HepG2 (cell line): ENCODE results near the gene GATA3. TPM values are rescaled to one million over a fixed set of nuclear protein-coding genes. Genes with fewer than 3 reads are reported as not detected.

ENCODE experiments used
- ATAC-seq: fragments of 200-7000 bp; cut with Tn5 transposase; 3 replicates; pipeline ENCODE4 v1.9.1; 2020; ENCODE audit warnings: mild to moderate bottlenecking, moderate library complexity
- BruUV-seq: library from RNA; stranded (reverse); fragments of 400-500 nt; replicated peaks from 2 replicates; lab custom pipeline; 2021; lab: Mats Ljungman, UMichigan
- CTCF ChIA-PET: fragments of 300-600 bp; formaldehyde crosslinking; extraction: SDS; loops from one replicate; lab custom pipeline; 2021; ENCODE audit warnings: low total read pairs, inconsistent platforms, low intra/inter-chr PET ratio; lab: Yijun Ruan, JAX
- POLR2A ChIA-PET: fragments of 350-600 bp; sonication (Branson Sonifier 250); formaldehyde crosslinking; loops from one replicate; lab custom pipeline; 2020; ENCODE audit warnings: antibody characterized with exemption, inconsistent platforms; lab: Yijun Ruan, JAX
- DNase-seq: peaks from one replicate; pipeline ENCODE4 v3.0.0-alpha.2; 2015; ENCODE audit warnings: low spot score
- FAIRE-seq: peaks from 3 replicates; lab custom pipeline; 2011; peaks lifted over from hg19 to GRCh38; lab: Jason Lieb, UNC
- H2AFZ ChIP-seq: one replicate; pipeline ENCODE4 v1.6.1; 2011; ENCODE audit warnings: low read length, inconsistent platforms
- H3K27ac ChIP-seq: fragments of 300-600 bp; 3 replicates; pipeline ENCODE4 v1.8.0; 2011; ENCODE audit warnings: mixed run types, mild to moderate bottlenecking, mixed read lengths, low read length, inconsistent platforms; ENCODE audit not compliant: insufficient read depth; ENCODE audit errors: extremely low read length
- H3K27me3 ChIP-seq, 2 experiments: fragments of 200-600 bp in 1 of 2; 2 replicates in 1 of 2; 3 replicates in 1 of 2; pipeline versions ENCODE4 v1.6.0 to v1.8.0; 2011; ENCODE audit warnings: low read length in 2 of 2, mild to moderate bottlenecking in 2 of 2, moderate library complexity in 2 of 2, inconsistent platforms in 1 of 2; ENCODE audit not compliant: insufficient read depth in 2 of 2, control insufficient read depth in 1 of 2
- H3K36me3 ChIP-seq, 2 experiments: fragments of 200-600 bp in 1 of 2; replicated peaks in 1 of 2; 2 replicates in 1 of 2; 3 replicates in 1 of 2; pipeline versions ENCODE4 v1.5.1 to v1.8.0; 2011; ENCODE audit warnings: low read length in 2 of 2, inconsistent platforms in 1 of 2; ENCODE audit not compliant: insufficient read depth in 2 of 2, control insufficient read depth in 1 of 2
- H3K4me1 ChIP-seq: 2 replicates; pipeline ENCODE4 v1.5.1; 2012; ENCODE audit warnings: low read length, inconsistent platforms; ENCODE audit not compliant: insufficient read depth
- H3K4me2 ChIP-seq: 2 replicates; pipeline ENCODE4 v1.6.0; 2011; ENCODE audit warnings: low read depth, low read length, inconsistent platforms
- H3K4me3 ChIP-seq, 3 experiments: fragments of 200-600 bp in 1 of 3; sonication (generic), shearing (Covaris generic) in 1 of 3; replicated peaks in 1 of 3; 2 replicates each; pipeline ENCODE4 v1.5.1; 2011 to 2016; ENCODE audit warnings: low read length in 3 of 3, inconsistent platforms in 2 of 3, low read depth in 2 of 3, mild to moderate bottlenecking in 2 of 3, control low read depth in 1 of 3, mixed read lengths in 1 of 3; ENCODE audit not compliant: insufficient read depth in 1 of 3
- H3K79me2 ChIP-seq: one replicate; pipeline ENCODE4 v1.6.1; 2011; ENCODE audit warnings: low read length, inconsistent platforms; ENCODE audit not compliant: insufficient read depth
- H3K9ac ChIP-seq: 2 replicates; pipeline ENCODE4 v1.6.0; 2011; ENCODE audit warnings: mild to moderate bottlenecking, low read depth, low read length, inconsistent platforms; ENCODE audit not compliant: insufficient read depth
- H3K9me3 ChIP-seq: 2 replicates; pipeline ENCODE4 v1.5.1; 2012; ENCODE audit warnings: mild to moderate bottlenecking, low read length
- H4K20me1 ChIP-seq: 2 replicates; pipeline ENCODE4 v1.6.0; 2011; ENCODE audit warnings: inconsistent platforms, mild to moderate bottlenecking, low read length, moderate library complexity; ENCODE audit not compliant: insufficient read depth
- CREB1 ChIP-seq, 2 experiments: fragments of 450-650 bp in 1 of 2; IDR thresholded peaks; 2 replicates each; pipeline ENCODE4 v1.6.1; 2016 to 2017; ENCODE audit warnings: control low read depth in 1 of 2, mild to moderate bottlenecking in 1 of 2, missing compliant biosample characterization in 1 of 2, missing genetic modification characterization in 1 of 2
- ELK4 ChIP-seq: sonication (generic); formaldehyde crosslinking; IDR thresholded peaks from 2 replicates; pipeline ENCODE4 v1.9.0; 2021; ENCODE audit warnings: missing genetic modification reagents, borderline replicate concordance
- HOXA9 ChIP-seq: sonication (generic); formaldehyde crosslinking; IDR thresholded peaks from 2 replicates; pipeline ENCODE4 v1.8.1; 2022; ENCODE audit warnings: missing genetic modification reagents, mild to moderate bottlenecking, moderate library complexity, borderline replicate concordance
- LCORL ChIP-seq, 2 experiments: fragments of 450-650 bp in 1 of 2; sonication (generic) in 1 of 2; formaldehyde crosslinking in 1 of 2; IDR thresholded peaks; 2 replicates each; pipeline versions ENCODE4 v1.5.0 to v1.6.1; 2017 to 2020; ENCODE audit warnings: antibody characterized with exemption in 1 of 2, missing genetic modification reagents in 1 of 2
- MAFK ChIP-seq, 2 experiments: IDR thresholded peaks in 1 of 2; conservative IDR thresholded peaks in 1 of 2; 2 replicates each; pipeline ENCODE4 v1.6.1; 2011; ENCODE audit warnings: improper control_type of control experiment in 2 of 2, low read length in 2 of 2
- SMAD3 ChIP-seq: sonication (generic); formaldehyde crosslinking; IDR thresholded peaks from 2 replicates; pipeline ENCODE4 v1.4.0; 2020; ENCODE audit warnings: missing genetic modification reagents
- TCF7 ChIP-seq: sonication (generic); IDR thresholded peaks from 2 replicates; pipeline ENCODE4 v1.6.1; 2016; ENCODE audit warnings: antibody characterized with exemption, low read depth
- TFE3 ChIP-seq: IDR thresholded peaks from 2 replicates; pipeline ENCODE4 v1.6.1; 2016
- ZBTB1 ChIP-seq: sonication (generic); formaldehyde crosslinking; IDR thresholded peaks from 2 replicates; pipeline ENCODE4 v1.4.0; 2020; ENCODE audit warnings: missing genetic modification reagents, borderline replicate concordance
- ZMYM3 ChIP-seq: sonication (generic); formaldehyde crosslinking; IDR thresholded peaks from 2 replicates; pipeline ENCODE4 v1.5.1; 2020; ENCODE audit warnings: mild to moderate bottlenecking, missing genetic modification reagents
- ZNF121 ChIP-seq: sonication (generic); formaldehyde crosslinking; IDR thresholded peaks from 2 replicates; pipeline ENCODE4 v1.5.0; 2020; ENCODE audit warnings: mild to moderate bottlenecking, missing genetic modification reagents
- ZNF260 ChIP-seq: sonication (generic); formaldehyde crosslinking; IDR thresholded peaks from 2 replicates; pipeline ENCODE4 v1.4.0; 2020; ENCODE audit warnings: missing genetic modification reagents, low read depth, mild to moderate bottlenecking, borderline replicate concordance
- ZNF282 ChIP-seq: fragments of 450-650 bp; IDR thresholded peaks from 2 replicates; pipeline ENCODE4 v1.6.1; 2018; ENCODE audit not compliant: partially characterized antibody
- ZNF543 ChIP-seq: sonication (generic); formaldehyde crosslinking; IDR thresholded peaks from 2 replicates; pipeline ENCODE4 v1.4.0; 2020; ENCODE audit warnings: mild to moderate bottlenecking, missing genetic modification reagents
- ZNF720 ChIP-seq: sonication (generic); formaldehyde crosslinking; IDR thresholded peaks from 2 replicates; pipeline ENCODE4 v1.4.0; 2020; ENCODE audit warnings: missing genetic modification reagents
- WGBS: methylation state at CpG from one replicate; pipeline ENCODE4 v1.1.6; 2017; ENCODE audit warnings: low lambda C conversion rate; 5-methylcytosine and 5-hydroxymethylcytosine counted together
- in situ Hi-C: cut with HindIII; loops from 2 replicates; pipeline ENCODE4 v1.10.0; 2017; ENCODE audit warnings: low pct_unique_long_range_greater_than_20kb; ENCODE audit not compliant: extremely low pct_ligation_motif_present
- intact Hi-C: fragments of 100-400 bp; cut with micrococcal nuclease; formaldehyde crosslinking; loops from one replicate; pipeline ENCODE4 v1.10.0; 2022; ENCODE audit not compliant: unreplicated experiment
- polyA plus RNA-seq, 8 experiments: library from polyadenylated mRNA; depleted of rRNA in 3 of 8; stranded (reverse) in 7 of 8; unstranded in 1 of 8; fragments of >200 nt; fragmentation: Illumina TruSeq in 4 of 8; extraction: Trizol in 4 of 8; gene quantifications; 2 replicates each; pipeline versions ENCODE4 v1.2.1 to v1.2.3, GENCODE V29; 2011 to 2016; ENCODE audit warnings: low read depth in 4 of 8, missing spikeins in 1 of 8, mixed read lengths in 1 of 8; ENCODE audit not compliant: insufficient read depth in 1 of 8
- total RNA-seq, 5 experiments: library from RNA; depleted of rRNA; stranded (reverse); fragments of >200 nt; fragmentation: Illumina TruSeq; extraction: Trizol; gene quantifications; 2 replicates each; pipeline ENCODE4 v1.2.3, GENCODE V29; 2016; ENCODE audit warnings: low read depth in 1 of 5

GATA3 gene
- total and polyA plus RNA-seq, 2 of the 13 experiments (the other 11 are each of a cell fraction or from before 2014, with no cell fraction given): not detected

GRCh38 chr10:8032558-8032957 is 21.9 kb upstream of the GATA3 start:
- no peak overlapping the region for H2AFZ ChIP-seq
- H3K4me1 ChIP-seq: no peaks in the 10 kb centered on the region
- intact Hi-C loops: no loop called here
- H3K79me2 ChIP-seq: no peaks in the 10 kb centered on the region
- WGBS: 27% methylated on average over 7 of the region's 7 CpGs
- POLR2A ChIA-PET: no interaction called here
- no peaks in the 10 kb centered on the region for H4K20me1 ChIP-seq
- no TSS peak for BruUV-seq
- TF ChIP-seq CREB1 (IDR thresholded peaks at IDR 0.05): no peak
- no peak for TF ChIP-seq CREB1 (CRISPR knock-in tag; IDR thresholded peaks at IDR 0.05)
- no peak for TF ChIP-seq ZNF720 (CRISPR knock-in tag)
- TF ChIP-seq ZBTB1: no peak
- no peak for TF ChIP-seq ELK4 (CRISPR knock-in tag)
- peak; percentile 56; the same call in 1 of the 2 replicates for TF ChIP-seq ZNF121 (CRISPR knock-in tag)
- no peak for TF ChIP-seq SMAD3
- TF ChIP-seq, all 625 proteins: peak for 1
- CTCF ChIA-PET: no interaction called here
- FAIRE-seq: no peak
- Histone ChIP-seq H3K4me2 (no peak overlapping the region), H3K9ac (no peak overlapping the region), H3K27ac (no peak overlapping the region), H3K4me3 (no peak overlapping the region), H3K36me3 (no peaks in the 10 kb centered on the region), H3K9me3 (no peaks in the 10 kb centered on the region), H3K27me3 (peaks cover 11 to 52% of the 10 kb centered on the region in 2 experiments; a peak in 4 of 5 replicates)
- ATAC-seq: no peak
- DNase-seq: no peak
- in situ Hi-C loops: no loop called here

- H3K9me3 ChIP-seq: no peaks in the 10 kb centered on the region
- H4K20me1 ChIP-seq: no peaks in the 10 kb centered on the region
- H3K27me3 ChIP-seq: peaks cover 13 to 64% of the 10 kb centered on the region in 2 experiments; a peak in 4 of 5 replicates
- H3K9ac ChIP-seq: no peak overlapping the region
- ChIA-PET CTCF (no interaction called here), POLR2A (no interaction called here)
- DNase-seq (no peak), FAIRE-seq (no peak), ATAC-seq (no peak)
- H3K4me2 ChIP-seq: no peak overlapping the region
- H3K4me1 ChIP-seq: no peaks in the 10 kb centered on the region; the same call in 1 of the 2 replicates
- H3K27ac ChIP-seq: no peak overlapping the region
- no peak overlapping the region for H3K4me3 ChIP-seq
- no peaks in the 10 kb centered on the region for H3K79me2 ChIP-seq
- no peak overlapping the region for H2AFZ ChIP-seq
- H3K36me3 ChIP-seq: no peaks in the 10 kb centered on the region
- WGBS: 72% methylated on average over 28 of the region's 45 CpGs
- no TSS peak for BruUV-seq
- in situ Hi-C loops (no loop called here), intact Hi-C loops (no loop called here)
- TF ChIP-seq ZNF260 (CRISPR knock-in tag) (no peak), TCF7 (no peak), HOXA9 (CRISPR knock-in tag) (no peak), ZMYM3 (CRISPR knock-in tag) (no peak), TFE3 (no peak), ZNF543 (CRISPR knock-in tag) (no peak), ZNF282 (no peak), MAFK (conservative IDR thresholded peaks at IDR 0.05 in 1 of 2, IDR thresholded peaks at IDR 0.05 in 1 of 2; ENCODE audit: low read length in 2 of 2) (no peak), LCORL (IDR thresholded peaks at IDR 0.05) (no peak), LCORL (CRISPR knock-in tag; IDR thresholded peaks at IDR 0.05) (no peak)
These were observed 20.5 kb upstream of the GATA3 start for GRCh38 chr10:8033812-8034465.
